Hypothalamus (tissue), 51 donors: ENCODE data around the gene JARID2.

Source experiments
- DNase-seq, 51 donors: peaks; one replicate each; lab custom pipeline; 2025; lab: John Stamatoyannopoulos, UW

The JARID2 gene

DNA sequence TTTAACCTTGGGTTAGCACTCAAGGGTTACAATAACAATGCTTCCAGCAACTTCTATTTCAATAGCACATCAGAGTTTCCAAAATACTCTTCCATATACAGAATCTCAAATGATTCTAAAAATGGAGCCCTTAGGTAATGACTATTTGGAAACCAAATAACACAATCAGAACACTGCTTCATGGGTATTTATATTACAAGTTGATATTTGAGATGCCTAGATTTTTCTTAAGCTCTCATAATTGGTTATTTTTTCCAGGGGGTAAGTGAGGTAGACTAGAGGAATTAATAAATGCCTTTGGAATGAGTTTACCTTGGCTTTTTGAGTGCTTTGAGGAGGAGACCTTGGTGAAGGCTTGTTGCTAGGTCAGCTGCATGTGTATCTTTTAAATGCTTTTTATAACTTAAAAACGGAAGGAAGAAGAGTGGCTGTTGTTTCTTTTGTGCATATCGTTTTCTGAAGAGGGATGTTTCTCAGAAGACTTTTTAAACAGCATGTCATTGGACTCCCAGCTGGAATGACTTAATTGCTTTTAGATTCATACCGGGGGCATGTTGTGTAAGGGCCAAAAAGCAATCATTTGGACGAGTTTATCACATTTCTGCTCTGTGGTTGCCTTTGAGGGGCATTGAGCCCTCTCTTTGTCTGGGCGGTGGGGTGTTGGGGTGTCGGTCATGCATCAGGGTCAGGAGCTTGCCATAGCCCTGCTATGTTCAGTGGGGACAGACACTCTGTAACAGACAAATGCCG is 230.9 kb downstream of the JARID2 start:
- no peak for DNase-seq

DNA sequence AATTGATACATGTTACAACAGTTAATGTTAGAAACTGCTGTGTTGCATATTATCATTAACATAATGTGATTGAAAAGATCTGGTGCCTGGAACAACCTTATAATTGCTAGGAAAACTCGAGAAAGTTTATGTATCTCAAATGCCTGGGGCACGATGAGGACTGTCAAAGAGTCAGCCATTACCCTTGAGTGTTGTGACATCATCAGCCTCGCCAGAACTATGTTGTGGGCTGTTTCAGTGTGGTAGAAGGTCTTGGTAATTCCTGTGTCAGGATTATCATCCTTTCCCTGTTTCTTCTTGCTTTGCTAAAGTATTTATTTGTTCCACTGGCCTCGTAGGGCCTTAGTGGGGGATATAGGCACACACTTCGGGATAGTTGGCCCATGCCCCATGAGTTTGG is 231.9 kb downstream of the JARID2 start:
- no peak for DNase-seq

DNA sequence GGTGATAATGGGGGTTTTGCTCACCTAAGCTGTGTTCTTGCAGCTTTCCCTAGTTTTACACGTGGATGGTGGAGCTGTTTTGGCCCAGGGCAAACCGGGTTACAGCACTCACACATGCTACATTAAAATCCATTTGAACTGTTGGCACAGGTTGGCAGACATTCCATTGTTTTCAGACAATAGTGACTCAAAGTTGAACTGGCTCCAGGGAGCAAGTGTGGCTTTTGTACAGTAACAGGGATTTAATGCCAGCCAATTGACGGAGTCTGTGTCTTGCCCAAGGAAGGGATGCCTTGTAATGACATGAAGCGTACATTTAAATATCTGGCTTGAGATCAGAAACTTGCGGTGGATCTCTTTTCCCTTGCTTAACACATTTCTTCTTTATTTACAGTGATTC is 233.9 kb downstream of the JARID2 start:
- peak in 3 of 51 donors; percentile 15 to 21 (median 20) for DNase-seq

DNA sequence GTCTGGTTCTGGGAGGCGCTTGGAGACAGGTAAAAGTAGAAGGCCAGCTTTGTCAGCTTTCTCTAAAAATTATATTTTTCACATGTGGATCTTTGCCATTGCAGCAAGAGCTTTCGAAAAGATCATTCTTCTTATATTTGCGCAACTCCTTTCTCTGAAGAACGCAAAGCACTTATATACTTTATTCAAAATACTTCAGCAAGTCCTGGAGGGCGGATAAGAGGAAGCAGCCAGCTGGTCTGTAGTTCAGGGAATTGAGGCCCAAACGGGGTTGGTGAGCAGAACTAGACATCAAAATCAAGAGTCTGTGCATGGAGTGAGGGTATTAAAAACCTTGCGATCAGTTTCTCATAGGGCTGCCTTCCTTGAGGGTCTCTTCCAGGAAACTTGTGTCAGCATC is 234.7 kb downstream of the JARID2 start:
- no peak for DNase-seq

DNA sequence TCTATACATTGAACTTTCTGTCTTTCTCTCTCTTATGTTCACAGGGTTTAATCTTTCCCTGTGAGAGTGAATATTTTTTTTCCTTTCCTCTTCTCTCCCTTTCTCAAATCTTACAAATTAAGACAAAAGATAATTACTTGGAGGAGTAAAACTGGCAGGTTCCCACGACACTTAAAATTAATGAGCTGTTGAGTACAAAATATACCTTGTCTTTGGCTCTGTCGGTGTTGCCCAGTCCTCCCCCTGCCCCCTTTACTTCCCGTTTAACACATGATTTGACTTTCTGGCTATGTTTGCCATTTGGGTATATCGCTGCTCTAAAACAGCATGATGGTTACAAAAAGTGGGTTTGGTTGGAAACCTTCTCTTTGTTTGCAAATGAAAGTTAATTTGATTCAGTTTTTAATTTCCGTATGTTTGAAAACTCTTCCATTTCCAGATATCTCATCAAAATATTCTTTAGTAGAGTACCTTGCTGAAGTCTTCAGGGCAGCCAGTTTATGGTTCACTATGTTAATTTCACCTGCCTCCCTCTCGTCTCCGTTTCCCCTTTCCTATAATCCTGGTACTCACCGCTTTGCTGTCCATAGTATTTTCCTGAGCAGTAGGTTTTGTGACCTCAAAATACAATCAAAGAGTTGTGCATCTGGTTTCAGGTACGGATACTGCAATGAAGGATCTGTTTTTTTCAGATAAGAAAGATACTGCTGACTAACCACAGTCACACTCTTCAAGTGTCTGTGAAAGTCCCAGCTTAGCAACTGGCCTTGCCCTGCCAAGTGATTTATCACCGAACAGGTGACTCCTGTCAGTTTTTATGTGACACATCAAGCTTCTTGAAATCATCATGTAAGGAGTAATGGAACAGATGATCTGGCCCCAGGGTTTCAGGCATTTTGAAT is 235.8 kb downstream of the JARID2 start:
- no peak for DNase-seq

DNA sequence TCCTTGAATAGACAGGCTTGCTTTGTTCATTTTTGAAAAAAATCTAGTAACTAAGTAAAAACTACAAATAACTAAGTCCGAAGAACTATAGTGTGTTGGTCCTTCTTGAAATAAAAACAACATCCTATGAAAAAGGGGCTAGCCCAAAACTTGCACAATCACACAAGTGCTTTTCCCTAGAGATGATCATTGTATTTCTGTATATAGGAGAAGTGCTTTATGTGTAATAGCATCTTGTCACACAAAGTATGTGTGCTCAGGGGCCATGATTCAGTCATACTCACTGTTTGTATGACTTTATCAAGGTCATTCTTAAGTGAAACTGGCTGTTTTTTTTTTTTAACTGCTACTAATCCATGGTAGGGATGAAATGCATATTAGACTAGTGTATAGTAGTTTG is 237.2 kb downstream of the JARID2 start:
- DNase-seq = no peak

DNA sequence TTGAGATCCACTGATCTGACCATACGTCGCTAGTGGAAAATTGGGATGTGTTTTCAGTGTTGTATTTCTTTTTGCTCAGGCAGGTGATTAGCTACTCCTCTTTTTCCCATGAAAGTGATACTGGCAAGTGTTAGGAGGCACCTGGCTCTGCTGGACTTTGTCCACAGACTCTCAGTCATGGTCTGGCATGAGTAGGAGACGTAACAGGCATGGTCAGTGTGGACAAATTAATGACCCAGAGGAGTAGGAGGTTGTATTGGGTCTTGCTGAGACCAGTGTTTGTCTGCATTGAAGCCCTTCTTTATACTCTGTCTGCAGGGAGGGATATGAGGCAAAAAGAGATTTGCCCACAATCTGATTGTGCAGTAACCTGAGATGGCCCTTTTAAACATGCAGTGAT is 238.3 kb downstream of the JARID2 start:
- no peak for DNase-seq

DNA sequence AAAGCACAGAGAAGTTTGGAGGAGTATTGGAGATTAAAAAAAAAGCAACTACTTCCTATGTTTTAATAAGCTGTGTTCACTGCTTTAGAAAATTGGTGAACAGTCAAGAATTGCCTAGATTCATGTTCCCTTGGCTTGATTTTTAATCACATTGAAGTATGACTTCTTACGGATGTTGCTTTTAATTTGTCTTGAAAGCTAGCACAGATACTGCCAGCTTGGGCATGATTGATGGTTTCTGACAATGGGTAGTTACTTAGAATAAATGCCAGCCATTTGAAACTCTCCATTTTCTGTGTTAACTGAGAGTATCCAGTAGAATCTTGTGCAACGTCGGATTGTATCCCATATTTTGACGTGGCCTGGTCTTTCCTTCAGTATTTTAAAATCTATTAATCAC is 239.0 kb downstream of the JARID2 start:
- no peak for DNase-seq

DNA sequence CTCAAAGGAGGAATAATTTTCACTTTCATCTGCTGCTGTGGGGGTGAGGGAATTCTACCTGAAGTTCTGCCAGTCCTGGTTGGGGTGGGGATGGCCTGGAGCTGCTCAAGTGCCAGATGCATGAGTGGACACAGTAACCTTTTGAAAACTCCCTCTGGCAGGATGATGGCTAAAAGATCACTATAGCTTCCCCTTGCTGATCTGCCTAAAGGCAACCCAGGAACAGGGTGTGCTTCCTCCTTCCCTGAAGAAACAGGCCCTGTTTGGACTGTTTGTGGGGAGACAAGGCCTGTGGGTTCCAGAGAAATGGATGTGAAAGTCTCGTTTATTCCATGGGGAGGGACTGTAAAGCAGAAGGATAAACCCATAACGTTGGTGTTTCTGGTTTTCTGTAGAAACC is 240.1 kb downstream of the JARID2 start:
- no peak for DNase-seq

DNA sequence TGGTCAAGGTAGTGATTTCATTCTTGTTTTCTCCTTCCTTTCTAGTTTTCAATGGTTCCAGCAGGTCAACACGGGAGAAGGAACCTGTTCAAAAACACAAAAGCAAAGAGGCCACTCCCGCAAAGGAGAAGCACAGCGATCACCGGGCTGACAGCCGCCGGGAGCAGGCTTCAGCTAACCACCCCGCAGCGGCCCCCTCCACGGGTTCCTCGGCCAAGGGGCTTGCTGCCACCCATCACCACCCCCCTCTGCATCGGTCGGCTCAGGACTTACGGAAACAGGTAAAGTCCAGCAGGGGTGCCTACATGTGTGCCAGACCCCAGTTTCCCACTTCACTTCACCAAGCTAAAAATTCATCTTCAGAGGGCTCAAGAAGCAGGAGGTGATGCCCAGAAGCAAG is 241.4 kb downstream of the JARID2 start:
- DNase-seq = no peak

DNA sequence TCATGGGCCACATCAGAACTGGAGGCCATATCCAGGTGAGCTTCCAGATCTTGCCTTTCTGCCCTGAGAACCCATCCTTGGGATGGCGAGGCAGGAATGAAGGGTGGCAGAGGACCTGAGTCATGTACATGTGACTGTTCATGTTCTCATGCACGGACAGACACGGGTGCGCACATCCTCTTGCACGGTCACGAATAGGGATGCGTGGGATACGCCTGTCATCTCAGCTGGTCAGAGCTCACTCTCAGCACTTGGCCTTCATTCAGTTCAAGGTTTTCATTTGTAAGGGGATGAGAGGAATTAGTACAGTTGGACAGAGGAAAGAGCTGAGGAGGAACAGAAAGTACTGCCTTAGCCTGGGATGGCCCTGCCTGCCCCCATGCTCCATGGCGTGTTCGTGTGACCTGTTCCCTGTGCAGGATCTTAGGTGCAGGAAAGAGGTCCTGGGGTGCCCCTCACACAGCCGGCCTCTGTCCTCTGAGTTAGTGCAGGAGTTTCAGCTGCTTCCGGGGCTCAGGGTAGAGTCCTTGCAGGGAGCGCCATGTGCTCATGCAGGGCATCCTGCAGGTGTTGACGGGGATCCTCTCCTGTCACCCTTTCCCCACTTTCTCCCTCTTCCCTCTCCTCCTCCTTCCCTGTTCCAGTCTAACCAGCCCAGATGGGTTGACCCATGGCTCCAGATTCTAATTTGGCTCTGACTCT is 243.5 kb downstream of the JARID2 start:
- no peak for DNase-seq

DNA sequence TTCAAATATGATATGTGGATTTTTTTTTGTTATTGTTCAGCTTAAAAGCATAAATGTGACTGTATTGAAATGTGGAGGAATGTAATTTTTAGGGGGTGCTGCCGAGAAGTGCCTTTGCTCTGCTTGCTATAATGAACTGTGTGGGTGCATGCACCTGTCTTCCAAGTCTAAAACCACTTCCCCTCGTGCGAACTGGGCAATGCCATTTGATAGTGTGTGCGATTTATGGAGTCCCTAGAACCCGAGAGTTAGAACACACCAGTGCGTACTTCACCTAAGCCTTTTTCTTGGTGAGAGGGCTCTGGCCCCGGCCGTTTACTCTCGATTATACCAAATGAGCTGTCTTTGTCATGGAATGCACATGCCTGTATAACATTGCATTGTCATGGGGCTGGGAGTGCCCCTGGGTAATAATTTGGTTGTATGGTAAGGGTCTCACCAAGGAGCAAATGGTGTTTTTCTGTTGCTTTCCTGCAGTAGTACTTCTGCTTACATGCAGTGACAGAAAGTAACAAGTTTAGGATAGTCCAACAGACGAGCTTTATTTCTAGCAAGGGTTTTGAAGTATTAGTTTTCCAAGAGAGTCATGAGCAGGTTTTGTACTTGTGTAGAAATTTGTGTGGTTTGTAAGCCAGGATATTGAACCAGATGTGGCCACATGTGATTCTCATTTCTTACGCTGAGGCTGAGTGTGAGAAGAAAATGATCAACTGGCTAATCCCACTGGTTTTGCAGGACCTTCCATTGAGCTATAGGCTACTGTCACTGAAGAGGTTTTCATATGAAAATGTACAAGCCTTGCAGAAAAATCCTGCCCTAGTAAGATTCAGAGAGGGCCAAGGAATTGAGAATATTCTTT is 244.6 kb downstream of the JARID2 start:
- no peak for DNase-seq

DNA sequence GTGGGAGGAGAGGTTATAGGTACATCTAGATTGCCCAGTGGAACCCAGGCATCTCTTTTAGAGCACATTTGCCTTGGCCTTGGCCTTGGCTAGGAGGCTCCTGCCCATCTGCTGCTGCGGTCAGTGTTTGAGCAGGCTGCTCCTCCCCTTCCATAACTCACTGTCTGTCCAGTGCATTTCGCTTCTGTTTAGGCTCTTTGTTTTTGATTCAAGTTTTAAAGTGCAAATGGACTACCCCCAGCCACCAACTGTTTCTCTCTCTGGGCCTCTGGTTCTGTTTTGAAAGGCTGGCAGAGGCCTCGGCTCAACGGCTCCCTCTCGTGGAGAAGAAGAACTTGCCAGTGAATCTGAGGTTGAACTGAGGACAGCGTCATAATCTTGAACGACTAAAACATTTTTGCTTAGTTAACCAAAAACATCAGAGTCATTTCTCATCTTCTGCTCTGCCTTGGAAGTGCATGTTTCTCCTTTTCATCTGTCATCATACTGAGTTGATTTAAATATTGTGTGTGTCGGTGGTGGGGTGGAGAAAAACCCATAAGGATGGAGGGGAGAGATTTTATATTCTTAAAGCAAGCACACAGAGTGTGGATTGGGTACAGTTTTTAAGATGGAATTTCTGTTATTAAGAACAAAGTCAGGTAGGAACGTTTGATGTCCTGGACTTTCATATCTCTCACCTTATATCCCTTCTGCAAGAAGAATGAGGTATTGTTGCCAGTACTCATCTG is 245.6 kb downstream of the JARID2 start:
- DNase-seq = peak in 49 of 51 donors; percentile 16 to 91 (median 63)

DNA sequence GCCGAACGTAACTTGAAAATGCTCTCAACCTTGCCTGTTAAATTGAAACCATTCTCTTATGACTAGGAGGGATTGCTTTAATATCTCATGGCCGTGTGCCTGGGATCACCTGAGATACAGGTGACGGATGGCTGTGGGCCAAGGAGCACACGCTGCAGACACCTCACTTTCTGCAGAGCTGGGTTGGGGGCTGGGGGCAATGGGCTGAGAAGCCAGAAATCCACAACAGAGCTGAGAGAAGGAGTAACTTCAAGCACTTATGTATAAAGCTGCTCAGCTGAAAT is 246.1 kb downstream of the JARID2 start:
- no peak for DNase-seq

DNA sequence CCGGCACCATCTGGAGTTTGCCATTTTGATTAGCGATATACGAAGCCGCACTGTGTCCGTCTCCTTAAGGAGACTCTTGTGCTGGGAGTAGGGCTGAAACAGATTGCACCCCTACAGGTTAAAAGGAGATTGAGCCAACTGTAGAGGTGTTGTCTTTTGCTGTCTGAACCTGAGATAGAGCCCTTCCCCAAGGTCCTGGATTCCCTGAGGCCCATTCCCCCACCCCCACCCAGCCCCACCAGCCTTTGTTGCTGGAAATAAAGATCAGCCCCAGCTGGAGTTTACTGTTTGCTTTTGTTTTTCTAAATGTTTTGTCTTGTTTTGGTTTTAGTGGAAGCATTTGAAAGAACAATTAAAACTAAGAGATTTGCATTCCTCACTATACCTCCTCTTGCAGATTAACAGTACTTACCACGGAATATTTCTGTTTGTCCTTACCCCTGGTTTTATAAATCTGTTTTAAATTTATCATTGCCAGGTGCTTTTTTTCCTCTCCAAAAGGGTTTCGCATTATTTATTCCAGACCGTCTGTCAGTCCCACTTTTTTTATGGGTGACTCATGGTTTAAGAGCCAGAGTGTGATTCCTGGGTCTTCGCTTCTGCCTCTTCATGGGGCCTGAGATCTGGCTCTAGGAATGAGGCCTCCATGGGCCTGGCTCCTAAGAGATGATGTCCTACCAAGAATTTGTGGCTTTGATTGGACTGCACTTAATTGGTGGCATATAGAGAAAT is 247.7 kb downstream of the JARID2 start:
- DNase-seq = no peak

DNA sequence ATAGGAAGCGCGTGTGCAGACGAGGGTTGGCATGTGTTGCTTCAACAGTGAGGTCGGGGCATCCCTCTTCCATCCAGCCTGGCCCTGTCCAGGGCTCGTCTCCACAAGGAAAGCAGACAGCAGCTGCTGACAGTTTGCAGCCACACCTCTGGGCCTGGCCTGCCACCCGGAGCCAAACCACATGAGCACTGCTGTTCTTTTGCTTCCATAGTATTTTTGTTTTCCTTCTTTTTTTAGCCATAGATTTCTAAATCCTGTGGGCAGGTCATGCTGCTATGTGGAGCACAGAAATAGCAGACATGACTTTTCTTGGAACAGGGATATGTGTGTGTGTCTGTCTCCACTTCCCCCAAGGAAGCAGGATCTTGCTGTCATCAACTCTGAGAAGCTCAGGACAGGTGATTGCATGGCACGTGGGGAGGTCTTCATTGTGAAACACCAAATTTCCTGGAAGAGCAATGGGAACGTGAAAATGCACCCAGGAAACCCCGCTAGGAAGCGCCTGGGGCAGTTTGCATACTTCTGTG is 249.6 kb downstream of the JARID2 start:
- no peak for DNase-seq

DNA sequence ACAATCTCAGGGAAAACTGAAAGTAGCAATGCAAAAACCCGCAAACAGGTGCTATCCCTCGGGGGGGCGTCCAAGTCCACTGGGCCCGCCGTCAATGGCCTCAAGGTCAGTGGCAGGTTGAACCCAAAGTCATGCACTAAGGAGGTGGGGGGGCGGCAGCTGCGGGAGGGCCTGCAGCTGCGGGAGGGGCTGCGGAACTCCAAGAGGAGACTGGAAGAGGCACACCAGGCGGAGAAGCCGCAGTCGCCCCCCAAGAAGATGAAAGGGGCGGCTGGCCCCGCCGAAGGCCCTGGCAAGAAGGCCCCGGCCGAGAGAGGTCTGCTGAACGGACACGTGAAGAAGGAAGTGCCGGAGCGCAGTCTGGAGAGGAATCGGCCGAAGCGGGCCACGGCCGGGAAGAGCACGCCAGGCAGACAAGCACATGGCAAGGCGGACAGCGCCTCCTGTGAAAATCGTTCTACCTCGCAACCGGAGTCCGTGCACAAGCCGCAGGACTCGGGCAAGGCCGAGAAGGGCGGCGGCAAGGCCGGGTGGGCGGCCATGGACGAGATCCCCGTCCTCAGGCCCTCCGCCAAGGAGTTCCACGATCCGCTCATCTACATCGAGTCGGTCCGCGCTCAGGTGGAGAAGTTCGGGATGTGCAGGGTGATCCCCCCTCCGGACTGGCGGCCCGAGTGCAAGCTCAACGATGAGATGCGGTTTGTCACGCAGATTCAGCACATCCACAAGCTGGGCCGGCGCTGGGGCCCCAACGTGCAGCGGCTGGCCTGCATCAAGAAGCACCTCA is 250.7 kb downstream of the JARID2 start:
- DNase-seq = no peak

DNA sequence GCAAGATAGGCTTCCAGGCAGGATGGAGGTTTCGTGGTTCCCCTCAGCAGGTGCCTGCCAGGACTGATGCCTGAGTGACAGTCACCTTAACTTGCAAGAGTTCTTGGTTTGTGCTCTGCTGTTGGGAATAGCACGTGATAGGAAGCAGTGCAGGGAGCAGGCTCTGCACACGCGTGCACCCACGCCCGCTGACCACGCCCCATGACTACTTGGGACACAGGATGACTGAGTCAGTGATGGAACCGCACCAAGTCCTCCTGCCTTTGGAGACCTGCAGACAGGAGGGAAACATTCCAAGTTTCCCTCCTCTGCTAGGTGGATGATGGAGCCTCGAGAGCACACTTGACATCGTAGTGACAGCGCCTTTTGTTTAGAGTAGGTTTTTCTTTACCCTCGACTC is 252.8 kb downstream of the JARID2 start:
- DNase-seq = no peak
